ENCODE results near the gene TNPO3.
"Not testable (repeated sequence)": the region's sequence is repeated elsewhere in the genome, so short reads cannot be mapped to it uniquely, and the experiment has no call there.

TNPO3 gene

DNA sequence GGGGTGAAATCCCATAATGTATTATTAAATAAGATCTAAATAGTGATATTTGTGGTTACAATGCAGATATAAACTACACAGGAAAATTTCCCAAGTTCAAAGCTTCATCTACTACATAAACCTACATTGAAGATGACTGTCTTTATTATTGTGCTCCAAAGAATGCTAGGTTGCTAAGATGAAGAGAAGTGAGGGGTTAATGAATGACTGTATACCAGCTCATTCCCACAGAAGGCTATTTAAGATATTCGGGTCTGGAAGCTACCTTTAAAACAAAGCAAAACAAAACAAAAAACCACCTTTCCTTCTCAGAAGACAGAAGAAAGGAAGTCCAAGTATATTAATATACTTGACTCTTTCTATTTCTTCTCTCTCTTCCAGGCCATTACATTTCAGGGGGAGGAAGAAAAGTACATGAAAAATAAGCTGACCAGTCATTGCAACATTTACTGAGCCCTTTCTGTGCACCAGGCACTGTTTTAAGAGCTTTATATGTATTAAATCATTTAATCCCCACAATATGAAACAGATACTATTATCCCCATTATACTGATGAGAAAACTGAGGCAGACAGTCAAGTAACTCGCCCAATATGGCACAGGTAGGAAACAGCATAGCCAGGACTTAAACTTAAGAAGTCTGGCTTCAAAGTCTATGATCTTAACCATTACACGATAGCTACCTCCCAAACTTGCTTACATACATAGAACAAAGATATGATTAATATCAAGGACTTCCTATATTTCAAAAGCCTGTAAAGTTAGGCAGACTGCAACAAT lies 48.1 kb downstream of the TNPO3 start:
- H3K4me3 ChIP-seq, result no peak overlapping the region
- no peak overlapping the region for H3K4me2 ChIP-seq
- H3K36me3 ChIP-seq, result peaks cover 87 to 100% (median 97%) of the 10 kb centered on the region in 11 experiments
- H3K4me1 ChIP-seq, result peaks cover 12 to 31% (median 26%) of the 10 kb centered on the region in 10 experiments; a peak in 19 of 20 replicates
- H3K27ac ChIP-seq, result no peak overlapping the region
- peaks cover 0 to 7% (median 0%) of the 10 kb centered on the region in 11 experiments; a peak in 1 of 22 replicates for H3K9me3 ChIP-seq (replicated peaks in 1 of 11)
- no peak for TF ChIP-seq Cebpa-rat (IDR thresholded peaks at IDR 0.05)
- peaks cover under 1 to 55% (median 33%) of the 10 kb centered on the region in 11 experiments; a peak in 14 of 22 replicates for H4K20me1 ChIP-seq
- no peaks in the 10 kb centered on the region for H3K27me3 ChIP-seq
- H3K9ac ChIP-seq, result no peak overlapping the region

GRCh38 chr7:129005186-129005585 lies 49.7 kb downstream of the TNPO3 start:
- Histone ChIP-seq H3K9me3 (replicated peaks in 1 of 11) (peaks cover 0 to 7% (median 0%) of the 10 kb centered on the region in 11 experiments; a peak in 1 of 22 replicates), H3K36me3 (peaks cover 88 to 100% (median 97%) of the 10 kb centered on the region in 11 experiments)
- TF ChIP-seq Cebpa-rat (IDR thresholded peaks at IDR 0.05), result no peak

DNA sequence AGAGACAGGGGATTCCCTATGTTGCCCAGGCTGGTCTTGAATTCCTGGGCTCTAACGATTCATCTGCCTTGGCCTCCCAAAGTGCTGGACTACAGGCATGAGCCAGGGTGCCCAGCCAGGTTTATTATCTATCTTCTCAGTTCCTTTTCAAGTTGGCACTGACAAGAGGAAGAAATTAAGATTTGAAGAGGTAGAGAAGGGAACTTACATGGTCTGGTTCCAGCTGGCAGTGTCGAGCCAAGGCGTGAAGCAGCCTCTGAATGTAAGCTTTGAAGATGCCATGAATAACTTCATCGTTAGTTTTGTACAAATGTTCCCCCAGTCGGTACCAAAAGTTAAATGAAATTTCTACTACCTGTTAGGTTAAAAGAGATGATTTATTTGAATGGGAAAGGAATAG lies 57.7 kb downstream of the TNPO3 start:
- H3K36me3 ChIP-seq, result peaks cover 93 to 100% (median 99%) of the 10 kb centered on the region in 11 experiments
- no peak for TF ChIP-seq Cebpa-rat (IDR thresholded peaks at IDR 0.05)

More at GRCh38 chr7:129005186-129005585, 49.7 kb downstream of the TNPO3 start:
- Histone ChIP-seq H3K27me3 (no peaks in the 10 kb centered on the region), H3K27ac (no peak overlapping the region), H3K9ac (no peak overlapping the region), H3K4me2 (no peak overlapping the region), H3K4me3 (no peak overlapping the region), H3K4me1 (peaks cover 10 to 25% (median 20%) of the 10 kb centered on the region in 10 experiments; a peak in 19 of 20 replicates), H4K20me1 (peaks cover 7 to 46% (median 30%) of the 10 kb centered on the region in 11 experiments; a peak in 14 of 22 replicates)

GRCh38 chr7:128994560-128994959 lies 60.4 kb downstream of the TNPO3 start:
- H3K36me3 ChIP-seq, result peaks cover 92 to 100% (median 99%) of the 10 kb centered on the region in 11 experiments
- H3K4me2 ChIP-seq; H4K20me1 ChIP-seq; H3K27me3 ChIP-seq; H3K27ac ChIP-seq; H3K9me3 ChIP-seq (replicated peaks in 1 of 11); H3K4me1 ChIP-seq; H3K4me3 ChIP-seq; H3K9ac ChIP-seq: not testable (repeated sequence)

More for the DNA sequence above, 57.7 kb downstream of the TNPO3 start:
- Histone ChIP-seq H3K9ac (no peak overlapping the region), H3K27me3 (no peaks in the 10 kb centered on the region), H3K4me2 (no peak overlapping the region), H3K27ac (no peak overlapping the region), H3K4me1 (no peaks in the 10 kb centered on the region), H3K4me3 (no peak overlapping the region), H4K20me1 (peaks cover 0 to 11% (median 0%) of the 10 kb centered on the region in 11 experiments; a peak in 3 of 22 replicates), H3K9me3 (replicated peaks in 1 of 11) (no peaks in the 10 kb centered on the region)

- Histone ChIP-seq H3K9me3 (replicated peaks in 1 of 11) (no peaks in the 10 kb centered on the region), H3K4me2 (no peak overlapping the region), H3K27me3 (no peaks in the 10 kb centered on the region), H3K9ac (no peak overlapping the region), H4K20me1 (0 out of 22 replicates have a peak, but pooled peaks cover 0 to 7% (median 0%) of the 10 kb centered on the region in 11 experiments), H3K4me1 (no peaks in the 10 kb centered on the region), H3K36me3 (peaks cover 92 to 100% (median 99%) of the 10 kb centered on the region in 11 experiments), H3K27ac (no peak overlapping the region), H3K4me3 (no peak overlapping the region)
- TF ChIP-seq Cebpa-rat (IDR thresholded peaks at IDR 0.05), result no peak
Measured at GRCh38 chr7:128993419-128993818, 61.5 kb downstream of the TNPO3 start.

GRCh38 chr7:128989961-128990360 lies 65.0 kb downstream of the TNPO3 start:
- Histone ChIP-seq H3K4me3 (no peak overlapping the region), H3K9ac (no peak overlapping the region), H3K36me3 (peaks cover 97 to 100% (median 99%) of the 10 kb centered on the region in 11 experiments), H3K27ac (no peak overlapping the region), H3K4me2 (no peak overlapping the region), H3K4me1 (no peaks in the 10 kb centered on the region), H4K20me1 (peaks cover 0 to 7% (median 0%) of the 10 kb centered on the region in 11 experiments; a peak in 2 of 22 replicates), H3K27me3 (no peaks in the 10 kb centered on the region), H3K9me3 (replicated peaks in 1 of 11) (no peaks in the 10 kb centered on the region)
- no peak for TF ChIP-seq Cebpa-rat (IDR thresholded peaks at IDR 0.05)

DNA sequence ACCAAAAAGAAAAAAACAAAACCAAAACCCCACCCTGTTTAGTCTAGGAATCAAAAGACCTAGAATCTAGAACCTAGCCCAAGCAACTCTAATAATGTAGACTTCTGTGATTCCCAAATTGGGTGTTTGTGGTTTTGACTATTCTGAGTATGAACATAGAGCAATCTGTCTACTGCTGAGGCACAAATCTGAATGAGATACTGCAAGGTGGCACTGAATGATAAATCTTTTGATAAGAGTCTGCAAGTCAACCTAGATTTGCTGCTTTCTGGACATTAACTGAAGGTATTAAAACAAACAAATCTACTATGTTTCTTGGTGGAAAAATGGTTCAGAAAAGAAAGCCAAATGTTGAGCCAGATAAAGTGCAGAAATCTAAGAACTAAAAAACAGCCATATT lies 66.5 kb downstream of the TNPO3 start:
- H3K27me3 ChIP-seq, result no peaks in the 10 kb centered on the region
- no peak overlapping the region for H3K4me3 ChIP-seq
- no peaks in the 10 kb centered on the region for H3K9me3 ChIP-seq (replicated peaks in 1 of 11)
- H4K20me1 ChIP-seq, result peaks cover 0 to 10% (median 0%) of the 10 kb centered on the region in 11 experiments; a peak in 2 of 22 replicates
- peaks cover 97 to 100% (median 99%) of the 10 kb centered on the region in 11 experiments for H3K36me3 ChIP-seq
- H3K9ac ChIP-seq, result no peak overlapping the region
- H3K4me2 ChIP-seq, result no peak overlapping the region
- TF ChIP-seq Cebpa-rat (IDR thresholded peaks at IDR 0.05), result no peak
- H3K27ac ChIP-seq, result no peak overlapping the region
- H3K4me1 ChIP-seq, result no peaks in the 10 kb centered on the region

GRCh38 chr7:128986609-128987008 lies 68.3 kb downstream of the TNPO3 start:
- H3K9ac ChIP-seq, result no peak overlapping the region
- peaks cover 94 to 100% (median 98%) of the 10 kb centered on the region in 11 experiments for H3K36me3 ChIP-seq
- H3K4me1 ChIP-seq, result no peaks in the 10 kb centered on the region
- no peak overlapping the region for H3K4me2 ChIP-seq
- TF ChIP-seq Cebpa-rat (IDR thresholded peaks at IDR 0.05), result no peak
- H3K27ac ChIP-seq, result no peak overlapping the region
- no peaks in the 10 kb centered on the region for H3K27me3 ChIP-seq
- no peaks in the 10 kb centered on the region for H3K9me3 ChIP-seq (replicated peaks in 1 of 11)
- H4K20me1 ChIP-seq, result peaks cover 0 to 10% (median 0%) of the 10 kb centered on the region in 11 experiments; a peak in 2 of 22 replicates
- H3K4me3 ChIP-seq, result no peak overlapping the region

DNA sequence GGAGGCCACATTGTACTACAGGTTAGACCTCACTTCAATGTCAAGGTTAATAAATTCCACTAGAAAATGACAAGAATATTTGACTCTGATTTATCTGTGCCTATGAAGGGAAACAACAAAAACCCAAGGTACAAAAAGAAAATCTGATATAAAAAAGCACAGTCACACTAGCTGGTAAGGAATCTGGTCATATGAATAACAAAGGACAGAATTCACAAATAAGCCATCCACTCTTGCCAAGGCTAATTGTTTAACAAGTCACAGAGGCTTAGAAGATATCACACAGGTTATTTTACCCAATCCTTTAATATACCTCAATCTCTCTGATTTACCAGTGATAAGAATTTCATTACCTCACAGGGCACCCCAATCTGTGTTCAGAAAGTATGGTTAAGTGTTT lies 69.3 kb downstream of the TNPO3 start:
- Histone ChIP-seq H3K4me1 (no peaks in the 10 kb centered on the region), H3K4me2 (no peak overlapping the region), H3K9ac (no peak overlapping the region), H3K9me3 (replicated peaks in 1 of 11) (no peaks in the 10 kb centered on the region), H3K27ac (no peak overlapping the region), H3K36me3 (peaks cover 93 to 100% (median 98%) of the 10 kb centered on the region in 11 experiments), H4K20me1 (peaks cover 0 to 10% (median 0%) of the 10 kb centered on the region in 11 experiments; a peak in 2 of 22 replicates), H3K27me3 (no peaks in the 10 kb centered on the region), H3K4me3 (no peak overlapping the region)
- no peak for TF ChIP-seq Cebpa-rat (IDR thresholded peaks at IDR 0.05)
